C4-2B (cell line): ENCODE data around the gene CSPG4.
"Not testable (repeated sequence)": the region's sequence is repeated elsewhere in the genome, so short reads cannot be mapped to it uniquely, and the experiment has no call there.

ENCODE experiments used
- H3K27ac ChIP-seq: fragments of 450-650 bp; 2 replicates; pipeline ENCODE4 v1.5.1; 2017
- ZFX ChIP-seq: fragments of 450-650 bp; IDR thresholded peaks from 2 replicates; pipeline ENCODE4 v1.6.1; 2017
- TF ChIP-seq, protein P1 (sequence below): fragments of 450-650 bp; conservative IDR thresholded peaks from 2 replicates; pipeline ENCODE4 v1.5.1; 2017; ENCODE audit warnings: mild to moderate bottlenecking

Gene CSPG4

DNA sequence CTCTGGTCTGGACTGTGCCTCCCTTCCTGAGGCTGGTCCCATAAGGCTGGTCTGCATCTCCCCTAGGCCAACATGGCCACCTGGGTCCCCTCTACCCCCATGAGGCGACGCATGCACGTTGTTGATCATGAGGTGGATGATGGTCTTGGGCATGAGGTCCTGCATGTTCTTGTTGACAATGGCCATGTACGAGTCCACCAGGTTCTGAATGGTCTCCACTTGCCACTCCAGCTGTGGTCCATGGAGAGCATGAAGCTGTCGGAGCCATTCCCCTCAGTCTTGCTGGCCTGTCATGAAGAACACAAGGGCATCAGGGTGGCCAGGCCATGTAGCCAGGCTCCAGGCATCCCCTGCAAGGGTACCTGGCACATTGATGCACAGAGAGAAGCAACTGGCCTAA lies 27.1 kb upstream of the CSPG4 start:
- TF ChIP-seq, protein P1, sequence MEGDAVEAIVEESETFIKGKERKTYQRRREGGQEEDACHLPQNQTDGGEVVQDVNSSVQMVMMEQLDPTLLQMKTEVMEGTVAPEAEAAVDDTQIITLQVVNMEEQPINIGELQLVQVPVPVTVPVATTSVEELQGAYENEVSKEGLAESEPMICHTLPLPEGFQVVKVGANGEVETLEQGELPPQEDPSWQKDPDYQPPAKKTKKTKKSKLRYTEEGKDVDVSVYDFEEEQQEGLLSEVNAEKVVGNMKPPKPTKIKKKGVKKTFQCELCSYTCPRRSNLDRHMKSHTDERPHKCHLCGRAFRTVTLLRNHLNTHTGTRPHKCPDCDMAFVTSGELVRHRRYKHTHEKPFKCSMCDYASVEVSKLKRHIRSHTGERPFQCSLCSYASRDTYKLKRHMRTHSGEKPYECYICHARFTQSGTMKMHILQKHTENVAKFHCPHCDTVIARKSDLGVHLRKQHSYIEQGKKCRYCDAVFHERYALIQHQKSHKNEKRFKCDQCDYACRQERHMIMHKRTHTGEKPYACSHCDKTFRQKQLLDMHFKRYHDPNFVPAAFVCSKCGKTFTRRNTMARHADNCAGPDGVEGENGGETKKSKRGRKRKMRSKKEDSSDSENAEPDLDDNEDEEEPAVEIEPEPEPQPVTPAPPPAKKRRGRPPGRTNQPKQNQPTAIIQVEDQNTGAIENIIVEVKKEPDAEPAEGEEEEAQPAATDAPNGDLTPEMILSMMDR = no peak
- no peak for TF ChIP-seq ZFX
- no peak overlapping the region for H3K27ac ChIP-seq

DNA sequence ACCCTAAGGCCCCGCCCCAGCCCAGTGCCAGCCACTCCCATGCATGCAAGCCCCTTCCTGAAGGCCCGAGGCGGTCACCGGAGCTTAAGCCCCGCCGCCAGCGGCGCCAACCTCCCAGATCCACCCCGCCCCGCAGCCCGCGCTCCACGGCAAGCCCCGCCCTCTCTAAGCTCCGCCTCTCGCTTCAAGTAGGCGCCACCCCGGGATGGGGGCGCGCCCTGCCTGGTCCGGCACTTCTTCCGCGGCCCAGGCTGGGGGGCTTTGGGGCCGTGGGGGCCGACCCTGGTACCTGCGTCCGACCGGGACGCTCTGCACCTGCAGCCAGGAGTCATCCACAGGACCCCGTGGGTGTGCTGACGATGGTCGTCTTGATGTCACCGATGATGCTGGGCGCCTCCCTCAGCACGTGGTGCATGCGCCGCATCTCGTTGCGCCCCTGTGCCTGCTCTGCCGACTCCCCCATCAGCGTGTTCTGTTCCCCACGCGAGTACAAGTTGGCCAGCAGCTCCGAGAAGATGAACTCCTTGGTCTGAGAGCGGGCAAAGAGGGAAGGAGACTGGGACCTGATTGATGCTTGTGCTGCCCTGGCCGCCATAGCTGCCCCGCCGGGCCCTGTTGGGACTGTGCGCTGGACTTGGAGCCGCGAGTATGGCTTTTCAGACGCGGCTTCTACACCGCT lies 26.1 kb upstream of the CSPG4 start:
- peak overlapping the region; percentile 57; the same call in 1 of the 2 replicates for H3K27ac ChIP-seq
- no peak for TF ChIP-seq ZFX
- TF ChIP-seq, protein P1 = no peak

DNA sequence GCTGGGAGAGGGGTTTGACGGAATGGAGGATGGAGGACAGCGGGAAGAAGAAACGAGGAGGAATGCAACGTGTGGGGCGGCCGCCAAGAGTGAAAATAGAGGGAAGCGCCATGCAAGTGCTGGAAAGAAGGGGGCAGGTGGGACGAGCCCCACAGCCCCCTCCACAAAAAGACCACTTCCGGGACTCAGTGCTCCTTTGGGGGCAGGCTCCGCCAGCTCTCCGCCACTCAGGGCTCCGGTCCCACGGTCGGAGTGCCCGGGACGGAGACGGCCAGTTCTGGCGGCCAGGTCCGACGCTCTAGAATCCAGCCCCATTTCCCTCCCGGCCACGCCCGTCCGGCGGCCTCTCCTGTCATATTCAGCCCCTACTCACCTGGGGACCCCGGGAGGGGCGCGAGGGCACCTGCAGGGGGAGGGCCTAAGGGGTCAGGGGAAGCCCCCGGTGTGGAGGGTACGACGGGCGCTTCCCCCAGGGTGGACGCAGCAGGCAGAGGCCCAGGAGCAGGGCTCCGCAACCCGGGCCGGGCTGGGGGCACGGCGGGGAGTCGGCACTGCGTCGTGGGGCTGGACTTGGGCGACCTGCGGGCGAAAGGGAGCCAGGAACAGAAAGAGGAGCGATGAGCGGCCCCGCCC lies 25.5 kb upstream of the CSPG4 start:
- peak overlapping the region; percentile 57 for H3K27ac ChIP-seq

DNA sequence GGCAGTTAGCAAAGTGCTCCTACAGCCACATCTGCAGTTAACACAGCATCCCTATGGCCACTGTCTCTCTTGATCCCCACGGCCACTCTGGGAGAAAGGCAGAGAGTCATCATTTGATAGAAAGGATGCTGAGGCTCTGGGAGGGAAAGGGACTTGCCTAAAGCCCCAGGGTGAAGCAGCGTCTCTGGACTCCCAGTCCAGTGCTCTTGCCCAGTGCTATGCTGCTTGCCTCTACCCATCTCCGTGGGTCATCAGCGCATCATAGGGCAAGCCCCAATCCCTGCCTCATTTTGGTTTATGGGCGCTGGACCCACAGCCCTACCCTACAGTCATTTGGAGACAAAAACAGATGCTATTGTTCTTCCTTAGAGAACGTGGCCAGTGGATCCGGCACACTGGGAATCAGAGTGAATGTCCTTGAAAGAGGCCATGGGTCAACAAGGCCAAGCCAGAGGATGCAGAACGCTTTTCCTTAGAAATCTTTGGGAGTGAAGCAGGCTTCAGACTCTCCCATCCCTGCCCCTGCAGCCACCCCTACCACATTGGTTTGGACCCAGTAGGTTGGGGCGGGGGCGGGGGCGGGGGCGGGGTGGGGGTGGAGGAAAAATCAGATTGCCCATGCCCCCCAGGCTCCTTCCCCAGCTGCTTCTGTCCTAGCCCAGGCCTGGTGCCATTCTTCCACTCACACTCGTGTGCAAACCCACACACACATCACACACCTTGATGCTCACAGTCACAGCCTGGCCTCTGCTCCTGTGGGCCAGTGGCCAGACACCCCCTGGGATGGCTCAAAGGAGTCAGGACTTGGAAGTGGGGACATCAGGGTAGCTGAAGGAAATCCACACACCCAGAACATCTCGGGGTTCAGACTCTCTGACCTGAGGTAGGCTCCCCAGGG lies 24.7 kb upstream of the CSPG4 start:
- not testable (repeated sequence) for H3K27ac ChIP-seq

More for the DNA sequence above, 25.5 kb upstream of the CSPG4 start:
- TF ChIP-seq, protein P1 = no peak
- no peak for TF ChIP-seq ZFX

DNA sequence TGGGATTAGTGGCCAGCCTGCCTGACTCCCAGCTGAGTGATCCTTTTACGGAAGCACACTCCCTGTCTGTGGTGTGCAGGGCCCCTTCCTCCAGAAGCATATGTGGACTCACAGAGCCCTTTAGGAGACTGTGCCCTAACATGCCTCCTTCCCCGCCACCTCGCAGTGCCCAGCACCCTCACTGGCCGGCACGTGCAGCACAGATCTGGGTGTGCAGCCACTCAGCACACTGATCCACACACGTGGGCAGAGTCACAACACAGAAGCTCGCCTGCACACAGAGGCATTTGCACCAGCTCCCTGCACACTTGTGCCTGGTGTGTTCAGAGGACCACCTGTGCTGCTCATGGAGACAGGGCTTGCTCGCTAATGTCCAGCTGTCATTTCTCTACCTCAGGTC lies 23.6 kb upstream of the CSPG4 start:
- no peak for TF ChIP-seq ZFX
- TF ChIP-seq, protein P1 = no peak
- no peak overlapping the region for H3K27ac ChIP-seq

DNA sequence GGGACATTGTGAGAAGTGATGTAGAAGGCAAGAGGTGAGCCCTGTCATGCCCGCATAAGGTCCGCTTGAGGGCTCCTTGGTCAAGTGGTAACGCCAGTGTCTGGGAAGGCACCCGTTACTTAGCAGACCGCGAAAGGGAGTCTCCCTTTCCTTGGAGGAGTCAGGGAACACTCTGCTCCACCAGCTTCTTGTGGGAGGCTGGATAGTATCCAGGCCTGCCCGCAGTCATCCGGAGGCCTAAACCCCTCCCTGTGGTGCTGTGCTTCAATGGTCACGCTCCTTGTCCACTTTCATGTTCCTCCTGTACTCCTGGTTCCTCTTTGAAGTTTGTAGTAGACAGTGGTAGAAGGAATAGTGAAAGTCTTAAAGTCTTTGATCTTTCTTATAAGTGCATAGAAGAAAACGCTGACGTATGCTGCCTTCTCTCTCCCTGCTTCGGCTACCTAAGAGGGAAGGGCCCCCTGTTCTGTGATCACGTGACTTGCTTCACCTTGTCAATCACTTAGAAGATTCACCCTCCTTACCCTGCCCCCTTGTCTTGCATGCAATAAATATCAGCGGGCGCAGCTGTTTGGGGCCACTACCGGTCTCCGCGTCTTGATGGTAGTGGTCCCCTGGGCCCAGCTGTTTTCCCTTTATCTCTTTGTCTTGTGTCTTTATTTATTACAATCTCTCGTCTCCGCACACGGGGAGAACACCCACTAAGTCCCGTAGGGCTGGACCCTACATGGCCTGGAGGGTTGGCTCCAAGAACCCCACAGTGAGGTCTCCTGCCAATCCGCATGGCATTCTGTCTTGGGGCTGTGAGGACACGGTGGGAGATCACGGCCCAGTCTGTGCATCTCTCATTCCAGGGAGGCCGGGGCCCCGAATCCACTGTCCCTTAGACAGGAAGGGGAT lies 22.5 kb upstream of the CSPG4 start:
- H3K27ac ChIP-seq = not testable (repeated sequence)

DNA sequence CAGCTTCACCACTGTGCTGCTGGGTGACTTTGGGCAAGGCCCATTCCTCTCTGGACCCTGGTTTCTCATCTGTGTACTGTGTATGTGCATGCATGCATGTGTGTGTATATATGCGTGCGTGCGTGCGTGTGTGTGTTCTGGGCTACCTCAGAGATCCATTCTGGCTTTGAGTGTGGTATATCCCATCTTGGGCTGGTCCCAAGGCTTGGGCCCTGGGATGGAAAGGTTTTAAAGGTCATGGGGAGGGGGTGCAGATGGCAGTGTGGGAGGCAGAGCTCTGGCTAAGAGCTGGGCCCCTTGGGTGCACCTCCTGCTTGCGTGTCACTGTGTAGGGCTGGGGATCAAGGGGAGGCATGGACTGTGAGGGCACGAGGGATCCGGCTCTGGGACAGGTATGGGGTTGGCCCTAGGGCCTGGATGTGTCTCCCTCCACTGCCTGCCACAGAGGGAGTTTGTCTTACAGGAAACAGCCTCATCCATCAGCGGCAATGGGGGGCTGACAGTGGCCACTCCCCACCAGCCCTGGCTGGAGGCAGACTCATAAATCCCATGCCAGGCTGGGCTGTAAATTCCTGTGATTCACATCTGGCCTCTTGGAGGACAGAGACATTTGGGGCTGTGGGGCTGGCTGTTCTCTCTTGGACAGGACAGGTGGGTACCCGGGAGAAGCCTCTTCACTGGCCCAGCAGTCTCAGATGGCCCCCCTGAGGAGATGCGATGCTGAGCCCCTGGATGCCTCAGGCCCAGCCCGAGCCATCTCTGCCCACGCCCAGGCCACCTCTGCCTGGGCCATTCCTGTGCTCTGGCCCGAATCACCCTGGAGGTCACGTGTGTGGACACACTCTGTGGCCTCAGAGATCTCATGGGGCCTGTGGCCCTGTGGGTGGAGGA lies 21.4 kb upstream of the CSPG4 start:
- H3K27ac ChIP-seq = no peak overlapping the region
- TF ChIP-seq, protein P1 = no peak
- TF ChIP-seq ZFX = no peak
